ENCODE data around the gene HGS. TPM values are rescaled to one million over a fixed set of nuclear protein-coding genes. Genes with fewer than 3 reads are reported as not detected.

The HGS gene
- total and polyA plus RNA-seq, 2 of the 13 experiments (the other 11 are each of a cell fraction or from before 2014, with no cell fraction given) = 73.3 to 78.1 TPM

DNA sequence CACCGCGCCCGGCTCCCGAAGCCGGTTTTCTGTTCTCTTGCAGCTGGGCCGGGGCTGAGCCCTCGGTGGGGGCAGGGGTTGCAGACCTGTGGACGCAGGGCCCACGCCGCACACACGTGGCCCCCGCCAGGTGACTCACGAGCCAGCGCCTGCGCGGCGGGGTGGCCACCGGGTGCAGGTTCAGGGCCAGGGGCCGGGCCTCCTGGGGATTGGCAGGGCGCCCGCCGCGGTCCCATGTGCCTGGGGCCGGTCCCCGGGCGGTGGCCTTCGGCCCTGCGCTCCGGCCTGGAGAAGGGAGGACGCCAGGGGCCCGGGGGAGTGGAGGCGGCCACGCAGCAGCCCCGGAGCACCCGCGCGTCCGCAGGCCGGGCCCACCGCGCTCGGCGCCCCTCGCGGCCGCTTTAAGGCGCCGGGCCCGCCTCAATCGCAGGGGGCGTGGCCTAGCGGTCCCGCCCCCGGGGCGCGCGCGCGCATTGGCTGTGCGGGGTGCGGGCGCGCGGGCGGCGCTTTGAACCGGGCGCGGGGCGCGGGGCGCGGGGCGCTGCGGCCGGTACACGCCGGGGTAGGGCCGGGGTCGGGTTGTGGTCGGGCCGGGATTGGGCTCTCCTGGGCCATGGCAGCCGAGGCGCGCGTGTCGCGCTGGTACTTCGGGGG lies 28.1 kb downstream of the HGS start, which contains the start of gene SLC25A10 (continued):
- TF ChIP-seq PRDM4 (CRISPR knock-in tag; IDR thresholded peaks at IDR 0.05; ENCODE audit: borderline replicate concordance) (peak; percentile 96), ZNF207 (IDR thresholded peaks at IDR 0.05; ENCODE audit: borderline replicate concordance) (no peak), RARA (CRISPR knock-in tag; IDR thresholded peaks at IDR 0.05) (peak; percentile 93), MEF2D (CRISPR knock-in tag; IDR thresholded peaks at IDR 0.05) (peak; percentile 92), KDM4B (CRISPR knock-in tag; IDR thresholded peaks at IDR 0.05) (peak; percentile 98), ZFP36L2 (CRISPR knock-in tag; IDR thresholded peaks at IDR 0.05) (peak; percentile 96), RFXAP (CRISPR knock-in tag; IDR thresholded peaks at IDR 0.05; ENCODE audit: borderline replicate concordance) (peak; percentile 96; the same call in 1 of the 2 replicates), SMARCE1 (IDR thresholded peaks at IDR 0.05; ENCODE audit: borderline replicate concordance) (no peak), ZFY (CRISPR knock-in tag; IDR thresholded peaks at IDR 0.05) (peak; percentile 90), BRF2 (CRISPR knock-in tag; IDR thresholded peaks at IDR 0.05) (peak; percentile 97), ZNF703 (CRISPR knock-in tag; IDR thresholded peaks at IDR 0.05; ENCODE audit: borderline replicate concordance) (peak; percentile 96), E2F1 (CRISPR knock-in tag; IDR thresholded peaks at IDR 0.05) (peak; percentile 84), HNRNPL (IDR thresholded peaks at IDR 0.05; ENCODE audit: low read depth, low read length) (no peak), ZNF556 (CRISPR knock-in tag; IDR thresholded peaks at IDR 0.05; ENCODE audit: borderline replicate concordance) (peak; percentile 41; the same call in 1 of the 2 replicates), ZNF549 (CRISPR knock-in tag; IDR thresholded peaks at IDR 0.05) (no peak), MAFG (CRISPR knock-in tag; IDR thresholded peaks at IDR 0.05) (0 out of 2 replicates have a peak, but pooled peaks have one; percentile 7), PAX8 (CRISPR knock-in tag; IDR thresholded peaks at IDR 0.05; ENCODE audit: borderline replicate concordance) (peak; percentile 96; the same call in 1 of the 2 replicates), ZMAT5 (CRISPR knock-in tag; IDR thresholded peaks at IDR 0.05; ENCODE audit: borderline replicate concordance, low read depth) (peak; percentile 96; the same call in 1 of the 2 replicates), STAT6 (CRISPR knock-in tag; IDR thresholded peaks at IDR 0.05; ENCODE audit: borderline replicate concordance) (peak; percentile 97), ZFP1 (CRISPR knock-in tag; IDR thresholded peaks at IDR 0.05) (peak; percentile 92), ZNF230 (CRISPR knock-in tag; IDR thresholded peaks at IDR 0.05) (peak; percentile 95; the same call in 1 of the 2 replicates)
